ENCODE results near the gene NIBAN1. TPM values are rescaled to one million over a fixed set of nuclear protein-coding genes. Genes with fewer than 3 reads are reported as not detected.
"Not testable (repeated sequence)": the region's sequence is repeated elsewhere in the genome, so short reads cannot be mapped to it uniquely, and the experiment has no call there.

Gene NIBAN1
- total RNA-seq, 2 donors from 2014 or later: 3.8 to 30.9 TPM

DNA sequence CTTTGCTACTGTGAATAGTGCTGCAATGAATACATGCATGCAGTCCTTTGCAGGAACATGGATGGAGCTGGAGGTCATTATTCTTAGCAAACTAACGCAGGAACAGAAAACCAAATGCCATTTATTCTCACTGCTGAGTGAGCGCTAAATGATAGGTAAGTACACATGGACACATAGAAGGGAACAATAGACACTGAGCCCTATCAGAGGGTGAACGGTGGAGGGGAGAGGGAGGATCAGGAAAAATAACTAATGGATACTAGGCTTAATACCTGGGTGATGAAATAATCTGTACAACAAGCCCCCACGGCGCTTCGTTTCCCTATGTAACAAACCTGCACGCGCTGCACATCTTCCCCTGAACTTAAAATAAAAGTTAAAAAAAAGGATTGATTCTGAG lies 8.9 kb downstream of the NIBAN1 start:
- intact Hi-C loops (cut with DNase I): no loop called here
- no peak for TF ChIP-seq CTCF (IDR thresholded peaks at IDR 0.05)
- Histone ChIP-seq H3K36me3 (no peaks in the 10 kb centered on the region), H3K27me3 (no peaks in the 10 kb centered on the region), H3K9me3 (no peaks in the 10 kb centered on the region), H3K9ac (ENCODE audit: low read depth in 2 of 2, low read length in 2 of 2) (no peak overlapping the region), H3K4me1 (no peaks in the 10 kb centered on the region), H3K27ac (no peak overlapping the region), H3K4me3 (no peak overlapping the region)
- DNase-seq: no peak

- no peak for DNase-seq
- Histone ChIP-seq H3K36me3 (no peaks in the 10 kb centered on the region), H3K9ac (ENCODE audit: low read depth in 2 of 2, low read length in 2 of 2) (no peak overlapping the region), H3K4me3 (no peak overlapping the region), H3K27me3 (no peaks in the 10 kb centered on the region), H3K4me1 (no peaks in the 10 kb centered on the region), H3K27ac (no peak overlapping the region), H3K9me3 (no peaks in the 10 kb centered on the region)
- TF ChIP-seq CTCF (IDR thresholded peaks at IDR 0.05): no peak
- intact Hi-C loops (cut with DNase I): no loop called here
Measured at GRCh38 chr1:184959626-184960025, 14.7 kb downstream of the NIBAN1 start.

DNA sequence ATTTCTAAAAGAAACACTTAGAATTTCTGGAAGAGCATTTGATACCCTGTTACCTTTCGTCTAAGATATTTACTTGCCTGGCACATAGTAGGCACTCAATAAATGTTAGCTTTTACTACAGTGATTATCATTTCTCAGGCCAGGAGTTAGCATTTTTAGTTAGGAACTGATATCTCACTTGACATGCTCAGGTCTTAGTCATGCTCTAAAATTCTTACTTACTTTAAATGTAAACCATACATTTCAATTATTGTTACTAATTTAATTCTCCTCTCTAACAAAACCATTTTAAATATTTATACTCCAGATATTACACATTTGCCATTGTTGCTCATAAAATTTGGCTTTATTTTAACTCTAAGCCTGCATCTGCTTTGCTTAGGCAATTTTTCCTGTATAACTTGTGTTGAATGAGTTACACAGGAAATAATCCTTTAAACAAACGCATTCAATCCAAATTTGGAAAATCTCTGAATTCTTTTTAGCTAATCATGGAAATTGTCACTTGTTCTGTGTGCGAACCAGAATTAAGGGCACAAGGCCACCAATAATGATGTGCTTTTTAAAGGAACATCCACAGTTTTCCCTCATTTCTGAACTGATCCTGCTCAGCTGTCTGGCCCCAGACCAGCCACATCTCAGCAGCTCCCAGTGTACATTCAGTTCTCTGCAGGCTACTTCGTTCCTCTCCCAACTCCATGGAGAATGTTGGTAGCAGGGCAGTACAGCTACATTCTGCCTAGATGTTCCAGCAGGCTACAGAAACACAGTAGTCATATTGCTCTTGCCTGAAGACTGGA lies 15.6 kb downstream of the NIBAN1 start:
- H3K9ac ChIP-seq (ENCODE audit: low read depth in 2 of 2, low read length in 2 of 2): no peak overlapping the region
- DNase-seq: no peak
- TF ChIP-seq CTCF (IDR thresholded peaks at IDR 0.05): no peak
- H3K27ac ChIP-seq: peak overlapping the region; percentile 25
- intact Hi-C loops (cut with DNase I): no loop called here
- H3K4me3 ChIP-seq: no peak overlapping the region
- H3K4me1 ChIP-seq: no peaks in the 10 kb centered on the region
- no peaks in the 10 kb centered on the region for H3K27me3 ChIP-seq
- H3K36me3 ChIP-seq: no peaks in the 10 kb centered on the region
- H3K9me3 ChIP-seq: no peaks in the 10 kb centered on the region

- DNase-seq; intact Hi-C loops (cut with DNase I); H3K27me3 ChIP-seq; H3K4me1 ChIP-seq; H3K27ac ChIP-seq; H3K9me3 ChIP-seq; H3K36me3 ChIP-seq; H3K4me3 ChIP-seq; H3K9ac ChIP-seq (ENCODE audit: low read depth in 2 of 2, low read length in 2 of 2): not testable (repeated sequence)
Measured at GRCh38 chr1:184957901-184958300, 16.4 kb downstream of the NIBAN1 start.

GRCh38 chr1:184956999-184957700 lies 17.2 kb downstream of the NIBAN1 start:
- H3K9me3 ChIP-seq: no peaks in the 10 kb centered on the region
- H3K27ac ChIP-seq: no peak overlapping the region
- H3K4me3 ChIP-seq: no peak overlapping the region
- no peaks in the 10 kb centered on the region for H3K27me3 ChIP-seq
- H3K36me3 ChIP-seq: no peaks in the 10 kb centered on the region
- H3K9ac ChIP-seq (ENCODE audit: low read depth in 2 of 2, low read length in 2 of 2): no peak overlapping the region
- TF ChIP-seq CTCF (IDR thresholded peaks at IDR 0.05): no peak
- no peak for DNase-seq
- no peaks in the 10 kb centered on the region for H3K4me1 ChIP-seq
- intact Hi-C loops (cut with DNase I): no loop called here
